Fibroblast of lung (primary cell): ENCODE data around the gene PTK7.

Experiments
- CTCF ChIP-seq, 2 donors: IDR thresholded peaks in 1 of 2; conservative IDR thresholded peaks in 1 of 2; 1 replicate in 1 of 2; 2 replicates in 1 of 2; pipeline ENCODE4 v1.5.1; 2011 to 2012; ENCODE audit warnings: low read length in 2 of 2, control low read depth in 1 of 2, inconsistent platforms in 1 of 2, low read depth in 1 of 2, mild to moderate bottlenecking in 1 of 2
- EZH2 ChIP-seq: IDR thresholded peaks from 2 replicates; pipeline ENCODE4 v1.5.1; 2012; ENCODE audit warnings: low read length, control low read depth, mild to moderate bottlenecking; ENCODE audit errors: missing control alignments

- no peak for TF ChIP-seq CTCF (conservative IDR thresholded peaks at IDR 0.05 in 1 of 2, IDR thresholded peaks at IDR 0.05 in 1 of 2; ENCODE audit: low read depth in 1 of 2, low read length in 2 of 2)
- TF ChIP-seq EZH2: no peak
Measured at GRCh38 chr6:43141644-43142043, 65.5 kb downstream of the PTK7 start.
